Neutrophil (primary cell): ENCODE results near the gene ADCY1.

ENCODE experiments used
- H3K27ac ChIP-seq: fragments of 200-600 bp; sonication (generic); 2 replicates; pipeline ENCODE4 v1.5.1; 2016; ENCODE audit warnings: mild to moderate bottlenecking, moderate library complexity
- H3K27me3 ChIP-seq: fragments of 200-600 bp; sonication (generic); 2 replicates; pipeline ENCODE4 v1.6.0; 2016; ENCODE audit warnings: mild to moderate bottlenecking
- H3K36me3 ChIP-seq: fragments of 200-600 bp; sonication (generic); 2 replicates; pipeline ENCODE4 v1.5.1; 2017
- H3K4me1 ChIP-seq, 2 experiments: fragments of 200-600 bp in 1 of 2; sonication (generic) in 1 of 2; 1 replicate in 1 of 2; 2 replicates in 1 of 2; pipeline versions ENCODE4 v1.5.1 to v1.6.1; 2013 to 2016; ENCODE audit warnings: low read depth in 1 of 2, low read length in 1 of 2, mild to moderate bottlenecking in 1 of 2, moderate library complexity in 1 of 2; ENCODE audit not compliant: control insufficient read depth in 1 of 2, insufficient read depth in 1 of 2
- H3K4me3 ChIP-seq, 2 experiments: fragments of 200-600 bp in 1 of 2; sonication (generic) in 1 of 2; 1 replicate in 1 of 2; 2 replicates in 1 of 2; pipeline ENCODE4 v1.5.1; 2013 to 2016; ENCODE audit warnings: low read depth in 1 of 2, low read length in 1 of 2, mild to moderate bottlenecking in 1 of 2, moderate library complexity in 1 of 2
- H3K9me3 ChIP-seq: fragments of 200-600 bp; sonication (generic); 2 replicates; pipeline ENCODE4 v1.5.1; 2016
- CTCF ChIP-seq: fragments of 200-600 bp; sonication (generic); IDR thresholded peaks from 2 replicates; pipeline ENCODE4 v1.5.1; 2016; ENCODE audit warnings: antibody characterized with exemption

The ADCY1 gene

GRCh38 chr7:45601094-45601493, 26.9 kb downstream of the ADCY1 start:
- Histone ChIP-seq H3K27me3 (no peaks in the 10 kb centered on the region), H3K4me3 (no peak overlapping the region), H3K4me1 (no peaks in the 10 kb centered on the region), H3K9me3 (no peaks in the 10 kb centered on the region), H3K36me3 (no peaks in the 10 kb centered on the region), H3K27ac (no peak overlapping the region)
- no peak for TF ChIP-seq CTCF

GRCh38 chr7:45601816-45602540, 27.8 kb downstream of the ADCY1 start:
- Histone ChIP-seq H3K27me3 (no peaks in the 10 kb centered on the region), H3K36me3 (no peaks in the 10 kb centered on the region), H3K4me3 (no peak overlapping the region), H3K27ac (no peak overlapping the region), H3K4me1 (no peaks in the 10 kb centered on the region), H3K9me3 (no peaks in the 10 kb centered on the region)
- no peak for TF ChIP-seq CTCF

GRCh38 chr7:45606050-45606449, 31.9 kb downstream of the ADCY1 start:
- no peaks in the 10 kb centered on the region for H3K4me1 ChIP-seq
- no peaks in the 10 kb centered on the region for H3K9me3 ChIP-seq
- TF ChIP-seq CTCF = no peak
- H3K27ac ChIP-seq = no peak overlapping the region
- no peaks in the 10 kb centered on the region for H3K27me3 ChIP-seq
- no peak overlapping the region for H3K4me3 ChIP-seq
- no peaks in the 10 kb centered on the region for H3K36me3 ChIP-seq

- Histone ChIP-seq H3K27me3 (no peaks in the 10 kb centered on the region), H3K4me3 (no peak overlapping the region), H3K27ac (no peak overlapping the region), H3K4me1 (no peaks in the 10 kb centered on the region), H3K36me3 (no peaks in the 10 kb centered on the region), H3K9me3 (no peaks in the 10 kb centered on the region)
- no peak for TF ChIP-seq CTCF
Measured at GRCh38 chr7:45606931-45607330, 32.8 kb downstream of the ADCY1 start.

GRCh38 chr7:45609180-45609579, 35.0 kb downstream of the ADCY1 start:
- Histone ChIP-seq H3K36me3 (no peaks in the 10 kb centered on the region), H3K27me3 (no peaks in the 10 kb centered on the region), H3K9me3 (no peaks in the 10 kb centered on the region), H3K27ac (no peak overlapping the region), H3K4me3 (no peak overlapping the region), H3K4me1 (no peaks in the 10 kb centered on the region)
- no peak for TF ChIP-seq CTCF
